GM21825 (cell line): Measurements from ENCODE around the gene PIWIL1.

Source experiments
- ATAC-seq: cut with Tn5 transposase; IDR thresholded peaks from one replicate; pipeline ENCODE4 v1.9.1; 2021; ENCODE audit warnings: mild to moderate bottlenecking, moderate library complexity; ENCODE audit not compliant: unreplicated experiment

Gene PIWIL1

DNA sequence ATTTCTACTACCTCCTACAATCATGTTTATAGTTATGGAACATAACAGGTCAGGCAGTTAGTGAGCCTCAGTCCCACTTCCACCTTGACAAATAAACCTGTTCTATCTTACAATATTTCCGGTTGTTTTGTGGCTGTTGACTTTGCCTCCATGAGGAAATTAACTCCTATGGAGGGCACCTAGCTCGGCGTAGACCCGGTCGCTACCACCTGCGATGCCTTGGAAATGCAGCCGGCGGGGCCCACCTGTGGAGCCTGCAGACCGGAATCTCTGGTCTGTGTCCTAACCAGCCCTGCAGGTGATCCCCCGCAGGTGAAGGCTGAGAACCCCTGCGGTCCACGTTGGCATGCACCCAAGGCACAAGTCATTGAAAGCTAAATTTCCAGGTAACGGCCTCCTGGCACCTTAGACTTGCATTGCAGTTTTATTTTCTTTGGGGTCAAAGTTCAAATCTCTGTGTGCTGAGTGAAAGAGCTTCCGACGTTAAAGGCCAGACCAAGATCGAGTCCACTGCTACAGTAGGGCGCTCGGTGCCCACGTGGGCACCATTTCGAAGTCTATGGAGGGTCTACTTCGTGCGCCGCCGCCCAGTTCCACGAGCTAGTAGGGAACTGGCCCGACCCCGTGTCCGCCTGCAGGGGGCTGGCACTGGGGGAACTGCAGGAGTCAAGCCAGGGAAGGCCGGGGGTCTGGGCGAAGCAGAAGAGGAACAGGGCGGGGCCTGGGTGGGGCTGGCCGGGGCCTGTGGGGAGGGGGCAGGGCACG is 782 bp upstream of the PIWIL1 start:
- no peak for ATAC-seq

DNA sequence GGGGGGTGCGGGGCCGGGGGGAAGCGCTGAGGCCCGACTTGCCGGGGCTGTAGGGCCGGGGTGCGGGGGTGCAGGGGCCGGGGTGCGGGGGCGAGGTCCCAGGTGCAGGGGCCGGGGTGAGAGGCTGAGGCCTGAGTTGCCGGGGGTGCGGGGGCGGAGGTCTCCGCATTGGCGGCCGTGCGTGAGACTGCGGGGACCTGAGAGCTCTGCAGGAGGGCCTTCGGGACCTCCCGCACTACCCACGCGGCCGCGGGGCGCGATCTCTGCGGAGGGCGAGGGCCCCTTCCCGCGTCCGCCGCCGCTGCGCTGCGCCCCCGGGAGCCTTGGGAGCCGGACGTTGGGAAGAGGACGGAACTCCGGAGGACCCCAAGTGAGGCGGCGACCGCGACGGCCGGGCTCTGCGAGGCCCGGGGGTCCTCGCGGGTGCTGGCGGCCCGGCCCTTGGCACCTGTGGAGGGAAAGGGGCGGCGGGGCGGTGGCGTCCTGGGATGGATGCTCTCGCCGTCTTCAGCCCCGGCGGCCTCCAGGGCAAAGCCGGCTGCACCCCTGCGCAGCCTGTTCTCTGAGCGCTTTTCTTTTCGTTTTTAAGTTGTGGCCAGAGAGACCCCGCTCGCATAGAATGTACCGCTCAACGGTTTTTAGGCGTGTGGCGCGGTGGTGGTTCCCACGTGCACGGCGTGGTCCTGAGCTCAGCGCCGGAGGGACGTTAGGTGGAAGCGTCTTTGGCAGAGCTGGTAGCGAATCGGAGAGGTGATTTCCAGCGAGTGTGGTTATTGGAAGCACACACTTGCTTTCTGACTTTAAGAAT is 1.3 kb downstream of the PIWIL1 start:
- no peak for ATAC-seq

DNA sequence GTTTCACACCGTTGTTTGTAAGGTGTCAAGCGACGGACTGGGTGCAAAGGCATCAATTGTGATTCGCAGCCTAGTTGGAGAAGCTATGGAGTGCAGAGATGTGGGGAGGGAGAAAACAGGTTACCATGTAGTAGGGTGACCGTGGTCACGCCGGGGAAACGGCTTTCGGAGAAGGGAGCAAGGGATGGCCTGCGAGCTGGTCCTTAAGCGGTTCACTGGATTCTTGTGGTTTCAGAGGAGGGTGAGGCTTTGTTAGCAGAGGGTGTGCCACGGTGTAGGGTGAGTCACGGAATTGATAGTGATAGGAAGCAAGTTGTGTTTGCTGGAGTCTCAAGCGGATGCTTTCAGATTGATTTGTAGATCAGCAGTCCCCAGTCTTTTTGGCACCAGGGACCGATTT is 2.3 kb downstream of the PIWIL1 start:
- ATAC-seq = no peak

DNA sequence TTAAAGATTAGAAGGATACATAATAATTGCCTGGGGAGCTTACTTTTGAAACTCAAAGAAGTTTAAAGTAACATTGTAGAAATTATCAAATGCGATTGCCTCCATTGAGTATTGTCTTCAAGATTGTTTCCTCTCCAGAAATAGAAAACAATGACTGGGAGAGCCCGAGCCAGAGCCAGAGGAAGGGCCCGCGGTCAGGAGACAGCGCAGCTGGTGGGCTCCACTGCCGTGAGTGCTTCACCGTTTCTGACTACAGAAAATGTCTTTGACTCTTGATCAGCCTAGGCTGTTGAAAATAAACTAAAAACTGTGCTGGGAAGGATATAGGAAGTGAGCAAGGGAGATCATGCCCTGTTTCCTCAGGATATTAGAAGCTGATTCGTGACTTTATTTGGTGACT is 4.8 kb downstream of the PIWIL1 start:
- no peak for ATAC-seq

DNA sequence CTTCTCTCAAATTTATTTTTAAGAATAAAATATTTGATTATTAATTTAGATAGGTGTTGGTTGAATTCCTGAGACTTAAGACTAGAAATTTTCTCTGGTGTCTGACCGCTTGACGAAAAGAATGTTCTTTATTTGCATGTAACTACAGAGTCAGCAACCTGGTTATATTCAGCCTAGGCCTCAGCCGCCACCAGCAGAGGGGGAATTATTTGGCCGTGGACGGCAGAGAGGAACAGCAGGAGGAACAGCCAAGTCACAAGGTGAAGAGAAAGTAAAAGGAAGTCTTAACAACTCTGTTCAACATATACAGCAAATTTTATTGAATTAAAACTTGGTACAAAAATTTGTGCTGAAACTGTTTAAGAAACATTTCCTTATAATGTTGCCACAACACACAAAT is 5.2 kb downstream of the PIWIL1 start:
- no peak for ATAC-seq

DNA sequence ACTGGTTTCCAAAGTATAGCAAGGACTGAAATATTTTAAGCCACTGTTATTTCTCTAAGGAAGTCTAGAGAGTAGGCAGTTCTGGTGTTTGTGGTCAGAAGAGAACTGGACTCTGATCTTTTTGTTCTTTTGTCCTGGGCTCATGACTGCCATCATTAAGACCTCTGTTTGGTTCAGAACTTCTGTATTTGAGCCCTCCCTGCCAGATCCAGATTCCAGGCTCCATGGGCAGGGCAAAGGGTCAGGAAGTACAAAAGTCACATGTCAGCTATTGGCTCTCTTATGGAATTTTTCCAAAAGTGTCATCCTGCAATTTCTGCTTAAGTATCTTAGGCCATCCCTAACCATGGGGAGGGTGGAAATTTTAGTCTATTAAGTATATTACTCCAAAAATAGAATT is 6.8 kb downstream of the PIWIL1 start:
- no peak for ATAC-seq

DNA sequence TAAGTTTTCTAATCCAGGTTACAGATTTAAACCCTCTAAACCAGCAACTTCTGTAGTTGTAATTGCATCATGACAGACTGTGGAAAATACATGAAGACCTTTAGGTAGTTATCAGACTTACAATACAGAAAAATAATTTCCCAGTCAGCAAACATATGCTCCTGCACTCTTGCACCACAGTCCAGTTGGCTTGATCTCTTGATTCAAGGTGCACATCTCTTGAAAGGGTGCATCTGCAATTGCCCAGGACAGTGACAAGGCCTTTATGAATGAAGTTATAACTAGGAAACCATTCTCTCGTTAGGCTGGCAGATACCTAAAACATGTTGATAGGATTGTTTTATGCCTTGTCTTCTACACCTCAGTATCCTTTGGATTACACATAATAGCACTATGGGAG is 7.6 kb downstream of the PIWIL1 start:
- no peak for ATAC-seq

DNA sequence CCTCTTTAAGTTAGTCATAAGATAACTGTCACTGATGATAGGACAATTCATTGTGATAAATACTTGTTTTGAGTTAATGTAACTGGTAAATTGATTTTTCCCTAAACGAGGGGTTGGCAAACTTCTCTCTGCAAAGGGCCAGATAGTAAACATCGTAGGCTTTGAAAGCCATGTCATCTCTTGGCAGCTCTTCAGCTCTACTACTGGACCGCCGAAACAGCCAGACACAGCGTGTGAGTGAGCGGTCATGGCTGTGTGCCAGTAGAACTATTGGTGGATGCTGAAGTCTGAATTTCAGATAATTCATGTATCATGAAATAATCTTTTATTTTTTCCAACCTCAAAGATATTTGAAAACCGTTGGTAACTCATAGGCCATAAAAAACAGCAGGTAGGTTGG is 9.9 kb downstream of the PIWIL1 start:
- no peak for ATAC-seq

DNA sequence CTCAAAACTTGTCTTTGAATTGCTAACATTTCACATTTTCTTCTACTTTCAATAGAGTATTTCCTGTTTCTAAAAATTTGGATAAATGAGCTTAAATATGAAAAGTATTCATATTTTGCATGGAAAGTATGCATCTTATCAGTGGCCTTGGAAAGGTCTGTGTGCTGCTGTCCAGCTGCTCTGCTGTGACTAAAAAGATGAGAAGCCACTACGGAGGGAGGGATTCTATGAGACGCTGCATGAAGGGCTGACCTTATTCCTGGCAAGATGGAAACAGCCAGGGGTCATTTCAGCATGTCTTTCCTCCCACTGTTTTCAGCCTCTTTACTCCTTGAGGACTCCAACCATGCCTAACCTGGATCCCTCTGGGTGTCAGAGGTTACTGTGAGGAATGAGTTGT is 13.0 kb downstream of the PIWIL1 start:
- ATAC-seq = no peak

DNA sequence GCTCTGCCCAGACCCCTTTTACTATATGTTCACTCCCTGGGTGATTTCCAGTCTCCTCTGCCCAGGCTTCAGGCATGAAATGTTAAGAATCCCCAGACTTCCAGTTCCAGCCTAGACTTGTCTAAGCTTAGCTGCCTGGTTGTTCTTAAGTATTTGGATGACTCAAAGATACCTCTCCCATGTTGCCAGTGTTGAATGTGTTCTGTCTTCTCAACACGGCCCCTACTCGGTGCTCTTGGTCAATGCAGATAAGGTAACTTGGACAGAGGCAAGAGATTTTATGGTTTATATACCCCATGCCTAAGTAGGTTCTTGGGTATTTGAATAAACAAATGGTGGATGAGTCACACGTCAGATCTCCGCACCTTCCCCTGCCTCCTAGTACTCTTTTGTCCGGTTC is 13.6 kb downstream of the PIWIL1 start:
- ATAC-seq = no peak

DNA sequence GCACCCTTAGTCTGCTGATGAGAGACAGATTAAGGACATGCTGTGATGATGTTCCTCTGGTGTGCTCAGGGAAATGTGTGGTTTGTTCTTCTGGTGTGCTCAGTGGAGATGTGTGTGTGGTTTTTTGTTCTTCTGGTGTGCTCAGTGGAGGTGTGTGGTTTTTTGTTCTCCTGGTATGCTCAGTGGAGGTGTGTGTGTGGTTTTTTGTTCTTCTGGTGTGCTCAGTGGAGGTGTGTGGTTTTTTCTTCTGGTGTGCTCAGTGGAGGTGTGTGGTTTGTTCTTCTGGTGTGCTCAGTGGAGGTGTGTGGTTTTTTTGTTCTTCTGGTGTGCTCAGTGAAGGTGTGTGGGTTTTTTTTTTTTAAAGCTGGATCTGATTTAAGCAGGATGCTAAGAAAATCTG is 15.4 kb downstream of the PIWIL1 start:
- ATAC-seq = no peak

DNA sequence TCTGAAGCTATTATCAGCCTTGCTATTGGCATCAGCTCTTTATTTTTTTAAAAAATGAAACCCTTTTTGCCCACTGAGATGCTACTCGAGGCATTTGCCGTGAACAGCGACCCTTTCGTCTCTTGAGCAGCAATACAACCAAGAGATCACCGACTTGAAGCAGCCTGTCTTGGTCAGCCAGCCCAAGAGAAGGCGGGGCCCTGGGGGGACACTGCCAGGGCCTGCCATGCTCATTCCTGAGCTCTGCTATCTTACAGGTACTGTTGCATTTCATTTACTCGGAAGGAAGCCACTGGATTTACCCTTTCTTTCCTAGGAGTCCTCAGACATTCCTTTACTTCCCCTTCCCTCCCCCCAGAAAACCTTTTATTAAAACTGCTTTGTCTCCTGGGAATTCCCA is 16.7 kb downstream of the PIWIL1 start:
- ATAC-seq = no peak

DNA sequence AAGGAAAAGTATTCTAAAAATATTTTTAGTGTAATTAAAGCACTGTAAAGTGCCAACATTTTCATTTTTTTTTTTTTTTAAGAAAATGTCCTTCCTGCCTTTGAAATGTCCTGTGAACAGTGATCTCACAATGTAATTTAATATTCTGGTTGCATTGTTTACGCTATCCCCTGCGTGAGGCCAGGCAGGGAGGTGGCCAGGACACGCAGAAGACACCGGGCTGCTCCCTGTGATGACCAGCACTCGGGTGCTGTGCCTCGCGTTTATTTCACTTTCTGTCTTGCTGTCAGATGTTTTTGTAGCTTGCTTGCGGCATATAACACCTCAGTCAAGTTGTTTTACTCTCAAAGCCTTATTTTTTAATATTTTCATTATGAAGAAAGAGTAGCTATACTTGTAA is 18.5 kb downstream of the PIWIL1 start:
- no peak for ATAC-seq

DNA sequence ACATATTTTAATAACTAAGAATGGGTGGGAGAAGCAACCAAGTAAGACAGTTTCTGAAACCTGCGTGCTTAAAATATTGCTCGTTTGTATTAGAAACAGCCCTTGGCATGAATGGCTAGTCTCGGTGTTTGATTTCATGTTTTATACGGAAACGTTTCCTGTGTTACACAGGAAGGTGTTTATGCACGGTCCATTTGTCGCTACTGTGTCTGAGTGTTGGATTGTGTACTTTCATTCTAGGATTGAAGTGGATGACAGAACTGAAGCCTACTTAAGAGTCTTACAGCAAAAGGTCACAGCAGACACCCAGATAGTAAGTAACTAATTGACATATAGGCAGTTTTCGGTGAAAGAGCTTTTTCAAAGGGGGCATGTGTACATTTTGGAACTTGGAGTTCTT is 19.6 kb downstream of the PIWIL1 start:
- no peak for ATAC-seq

DNA sequence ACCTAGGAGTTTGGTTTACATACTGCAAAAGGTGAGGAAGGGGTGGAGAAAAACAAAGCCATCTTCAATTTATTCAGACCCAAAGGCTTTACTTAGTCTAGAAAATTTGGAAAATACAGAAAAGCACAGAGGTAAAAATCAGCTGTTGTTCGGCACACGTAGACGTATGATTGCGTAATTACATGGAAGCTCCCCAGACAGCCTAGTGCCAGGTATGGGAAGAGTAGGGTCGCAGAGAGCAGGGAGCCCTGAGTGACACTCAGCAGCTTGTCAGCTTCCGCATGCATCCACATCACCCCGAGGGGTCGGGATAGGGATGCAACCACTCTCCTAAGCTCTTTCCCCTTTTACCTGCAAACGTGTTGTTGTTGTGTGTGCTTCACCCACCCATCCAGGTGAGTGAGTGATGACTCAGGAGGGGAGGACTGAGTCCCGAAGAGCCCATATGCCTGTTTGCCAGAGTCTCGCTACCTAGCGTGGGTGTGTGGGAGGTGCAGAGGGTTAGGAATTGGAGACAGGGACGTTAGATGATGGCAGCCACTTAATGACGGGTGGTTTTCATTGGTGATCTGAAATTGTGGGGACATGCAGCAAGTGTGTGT is 20.1 kb downstream of the PIWIL1 start:
- no peak for ATAC-seq

DNA sequence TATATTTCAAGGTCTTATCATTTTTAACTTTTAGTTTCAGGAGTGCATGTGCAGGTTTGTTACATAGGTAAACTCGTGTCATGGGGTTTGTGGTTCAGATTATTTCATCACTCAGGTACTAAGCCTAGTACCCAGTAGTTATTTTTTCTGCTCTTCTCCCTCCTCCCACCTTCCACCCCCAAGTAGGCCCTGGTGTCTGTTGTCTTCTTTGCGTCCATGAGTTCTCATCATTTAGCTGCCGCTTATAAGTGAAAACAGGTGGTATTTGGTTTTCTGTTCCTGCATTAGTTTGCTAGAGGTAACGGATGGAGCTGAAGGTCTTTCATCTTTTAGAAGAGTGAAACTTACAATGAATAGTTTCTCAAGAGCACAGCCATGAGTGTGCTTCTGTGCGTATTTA is 24.4 kb downstream of the PIWIL1 start:
- no peak for ATAC-seq

DNA sequence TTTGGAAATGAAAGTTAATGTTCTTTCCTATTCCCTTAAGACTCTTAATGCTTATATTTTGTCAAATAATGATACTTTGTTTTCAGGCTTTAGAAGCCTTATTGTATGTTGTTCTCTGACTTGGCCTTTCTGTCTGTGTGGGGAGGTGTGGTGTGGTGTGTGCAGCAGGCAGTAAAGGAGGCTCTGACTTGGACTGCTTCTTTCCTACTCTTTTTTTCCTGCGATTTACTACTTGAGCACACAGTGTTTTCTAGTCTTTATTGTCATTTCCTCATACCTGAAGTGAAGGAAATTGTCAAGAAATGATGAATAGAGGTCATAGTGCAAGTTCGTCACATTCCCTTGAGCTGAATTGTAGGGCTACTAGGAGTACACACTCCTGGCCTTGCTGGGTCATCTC is 26.9 kb downstream of the PIWIL1 start:
- ATAC-seq = no peak

DNA sequence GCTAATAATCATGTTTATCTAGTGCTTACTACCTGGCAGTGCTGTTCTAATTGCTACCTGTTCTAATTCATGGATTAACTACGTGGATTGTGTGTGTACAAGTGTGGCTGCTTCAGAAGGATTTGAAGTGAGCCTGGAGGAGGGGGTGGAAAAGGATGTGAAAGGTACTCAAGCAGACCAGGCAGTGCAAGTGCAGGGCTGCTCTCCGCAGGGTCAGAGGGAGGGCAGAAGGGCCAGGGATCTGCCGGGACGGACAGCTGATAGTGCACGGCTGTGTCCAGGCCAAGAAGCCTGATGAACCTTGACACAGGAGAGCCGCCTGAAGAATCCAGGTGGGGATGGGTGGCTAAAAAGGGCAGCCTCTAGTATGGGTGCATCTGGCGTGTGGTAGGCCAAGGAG is 28.5 kb downstream of the PIWIL1 start:
- no peak for ATAC-seq

DNA sequence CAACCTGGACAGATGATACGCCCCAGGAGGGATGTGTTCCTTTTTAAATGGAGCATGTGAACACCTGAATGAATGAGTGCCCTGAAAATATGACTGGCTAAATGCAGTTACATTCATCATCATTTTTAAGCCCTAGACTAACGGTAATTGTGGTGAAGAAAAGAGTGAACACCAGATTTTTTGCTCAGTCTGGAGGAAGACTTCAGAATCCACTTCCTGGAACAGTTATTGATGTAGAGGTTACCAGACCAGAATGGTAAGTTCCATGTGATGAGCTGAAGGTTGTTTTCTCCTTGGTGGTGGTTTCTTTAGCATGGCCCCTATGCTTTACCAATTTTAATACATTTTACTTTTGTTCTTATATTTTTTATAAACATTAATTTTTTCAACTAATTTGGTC is 29.3 kb downstream of the PIWIL1 start:
- ATAC-seq = no peak

DNA sequence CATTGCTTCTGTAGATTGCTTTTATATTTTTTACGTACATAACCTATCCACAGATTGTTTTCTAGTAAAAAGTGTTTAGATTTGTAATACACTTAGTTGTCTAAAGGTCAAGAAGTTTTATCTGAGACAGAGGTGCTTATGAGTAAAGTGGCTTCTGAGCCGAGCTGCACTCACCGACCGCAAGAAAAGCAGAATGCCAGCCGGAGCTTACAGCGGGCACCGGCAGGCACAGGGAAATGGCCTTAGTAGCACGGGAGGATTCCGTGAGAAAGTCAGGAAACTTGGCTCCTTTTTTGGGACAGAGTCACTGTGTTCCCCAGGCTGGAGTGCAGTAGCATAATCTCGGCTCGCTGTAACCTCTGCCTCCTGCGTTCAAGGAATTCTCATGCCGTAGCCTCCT is 29.8 kb downstream of the PIWIL1 start:
- no peak for ATAC-seq

DNA sequence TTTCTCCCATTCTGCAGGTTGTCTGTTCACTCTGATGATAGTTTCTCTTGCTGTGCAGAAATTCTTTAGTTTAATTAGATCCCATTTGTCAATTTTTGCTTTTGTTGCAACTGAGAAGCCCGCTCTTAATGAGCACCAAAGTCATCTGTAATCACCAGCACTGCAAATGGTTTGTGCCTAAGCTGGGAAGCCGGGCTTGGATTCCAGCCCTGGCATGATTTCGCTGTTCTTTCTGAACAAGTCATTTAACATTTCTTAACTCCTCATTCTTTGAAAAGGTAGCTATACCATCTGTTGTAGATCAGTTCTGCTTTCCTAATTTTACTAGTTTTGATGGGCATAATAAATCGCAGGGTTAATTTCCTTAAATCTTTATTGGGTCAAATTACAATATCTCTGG is 32.1 kb downstream of the PIWIL1 start:
- no peak for ATAC-seq

DNA sequence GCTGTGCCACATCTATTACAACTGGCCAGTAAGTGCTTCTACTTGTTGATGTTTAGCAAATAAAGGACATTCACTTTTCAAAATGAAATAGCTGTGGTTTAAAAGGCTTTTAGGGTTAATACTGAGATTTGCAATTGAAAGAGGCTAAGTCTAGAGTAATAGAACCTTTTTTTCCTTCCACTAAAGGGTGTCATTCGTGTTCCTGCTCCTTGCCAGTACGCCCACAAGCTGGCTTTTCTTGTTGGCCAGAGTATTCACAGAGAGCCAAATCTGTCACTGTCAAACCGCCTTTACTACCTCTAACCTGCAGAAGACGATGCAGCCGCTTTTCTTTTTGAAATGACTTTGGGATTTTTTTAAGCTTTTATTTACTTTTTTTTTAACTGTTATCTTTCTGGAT is 33.6 kb downstream of the PIWIL1 start:
- ATAC-seq = no peak
